Breast epithelium (tissue), 4 donors: ENCODE data around the gene UBE2D2. TPM values are rescaled to one million over a fixed set of nuclear protein-coding genes. Genes with fewer than 3 reads are reported as not detected.

Experiments
- DNase-seq, 2 donors: peaks; one replicate each; pipeline ENCODE4 v3.0.0-alpha.2; 2019; ENCODE audit warnings: low spot score in 2 of 2
- H3K27ac ChIP-seq, 2 donors: fragments of 200-600 bp; sonication (generic) in 1 of 2; one replicate each; pipeline ENCODE4 v1.5.1; 2016 to 2019; ENCODE audit warnings: mild to moderate bottlenecking in 1 of 2
- H3K27me3 ChIP-seq, 2 donors: fragments of 200-600 bp; sonication (generic) in 1 of 2; one replicate each; pipeline versions ENCODE4 v1.5.1 to v1.6.0; 2017 to 2019; ENCODE audit warnings: control low read depth in 1 of 2, mild to moderate bottlenecking in 1 of 2
- H3K36me3 ChIP-seq: fragments of 200-600 bp; one replicate; pipeline ENCODE4 v1.5.1; 2019
- H3K4me1 ChIP-seq, 2 donors: fragments of 200-600 bp; sonication (generic); one replicate each; pipeline ENCODE4 v1.5.1; 2016 to 2019; ENCODE audit warnings: control low read depth in 1 of 2
- H3K4me3 ChIP-seq, 3 donors: fragments of 200-600 bp; sonication (generic); 1 replicate in 2 of 3; 2 replicates in 1 of 3; pipeline ENCODE4 v1.5.1; 2016 to 2019; ENCODE audit warnings: mild to moderate bottlenecking in 3 of 3, moderate library complexity in 2 of 3
- H3K9me3 ChIP-seq, 2 donors: fragments of 200-600 bp; sonication (generic) in 1 of 2; one replicate each; pipeline ENCODE4 v1.5.1; 2016 to 2019; ENCODE audit warnings: control low read depth in 1 of 2
- CTCF ChIP-seq, 3 donors: fragments of 450-650 bp; IDR thresholded peaks; one replicate each; pipeline ENCODE4 v1.5.1; 2016 to 2017; ENCODE audit warnings: antibody characterized with exemption in 3 of 3, mild to moderate bottlenecking in 3 of 3, moderate library complexity in 3 of 3
- POLR2A ChIP-seq: fragments of 450-650 bp; IDR thresholded peaks from one replicate; pipeline ENCODE4 v1.6.1; 2016; ENCODE audit warnings: antibody characterized with exemption, mild to moderate bottlenecking, moderate library complexity
- POLR2AphosphoS5 ChIP-seq, 3 donors: sonication (generic); formaldehyde crosslinking; IDR thresholded peaks; one replicate each; pipeline ENCODE4 v1.6.1; 2017; ENCODE audit warnings: antibody characterized with exemption in 3 of 3
- intact Hi-C: fragments of 100-400 bp; cut with DNase I; formaldehyde crosslinking; loops from one replicate; pipeline ENCODE4 v1.15.1; 2023; ENCODE audit warnings: low total_unique reads
- total RNA-seq, 3 donors: library from RNA; depleted of rRNA; stranded (reverse); fragments of >200 nt; gene quantifications; one replicate each; pipeline ENCODE4 v1.1.0, GENCODE V29; 2016

The UBE2D2 gene
- total RNA-seq, 3 donors from 2014 or later, result 55.1 to 68.3 (median 58.1) TPM

DNA sequence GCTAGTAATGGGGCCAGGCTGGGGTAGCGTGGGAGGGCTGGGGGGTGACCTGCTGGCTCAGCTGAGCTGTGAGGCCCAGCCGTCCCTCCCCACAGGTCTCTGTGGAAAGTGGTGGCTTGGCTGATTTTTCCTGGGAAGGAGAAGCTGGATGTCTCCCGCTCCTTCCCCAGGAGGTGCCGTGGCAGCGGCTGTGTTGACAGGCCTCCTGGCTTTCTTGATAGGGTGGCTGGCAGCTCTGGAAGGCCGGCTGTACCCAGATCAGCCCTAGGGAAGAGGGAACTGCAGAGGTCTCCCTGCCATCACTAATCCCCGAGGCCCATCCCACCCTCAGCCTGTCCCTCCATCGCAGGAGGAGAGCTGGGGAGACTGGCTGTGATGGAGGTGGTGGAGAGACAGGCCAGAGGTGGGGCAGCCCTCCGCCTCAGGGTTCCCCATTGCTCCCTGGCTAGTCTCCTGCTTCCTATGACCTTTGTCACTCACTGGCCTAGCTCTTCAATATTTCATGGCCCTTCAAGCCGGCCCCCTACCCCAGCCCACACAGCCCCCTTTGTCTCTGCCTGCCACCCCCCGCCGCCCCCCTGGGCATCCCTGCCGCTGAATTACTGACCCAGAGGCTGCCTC is 93.8 kb downstream of the UBE2D2 start:
- H3K36me3 ChIP-seq, result no peaks in the 10 kb centered on the region
- H3K27me3 ChIP-seq, result no peaks in the 10 kb centered on the region
- intact Hi-C loops, result no loop called here
- H3K4me3 ChIP-seq, result peak overlapping the region in 2 of 3 donors; percentile 18 to 44
- H3K27ac ChIP-seq, result peak overlapping the region; percentile 97
- DNase-seq, result no peak
- no peak for TF ChIP-seq CTCF (IDR thresholded peaks at IDR 0.05)
- TF ChIP-seq POLR2AphosphoS5 (IDR thresholded peaks at IDR 0.05), result no peak
- TF ChIP-seq POLR2A, result no peak
- peaks cover 34 to 81% of the 10 kb centered on the region in 2 donors for H3K4me1 ChIP-seq
- H3K9me3 ChIP-seq, result no peaks in the 10 kb centered on the region

DNA sequence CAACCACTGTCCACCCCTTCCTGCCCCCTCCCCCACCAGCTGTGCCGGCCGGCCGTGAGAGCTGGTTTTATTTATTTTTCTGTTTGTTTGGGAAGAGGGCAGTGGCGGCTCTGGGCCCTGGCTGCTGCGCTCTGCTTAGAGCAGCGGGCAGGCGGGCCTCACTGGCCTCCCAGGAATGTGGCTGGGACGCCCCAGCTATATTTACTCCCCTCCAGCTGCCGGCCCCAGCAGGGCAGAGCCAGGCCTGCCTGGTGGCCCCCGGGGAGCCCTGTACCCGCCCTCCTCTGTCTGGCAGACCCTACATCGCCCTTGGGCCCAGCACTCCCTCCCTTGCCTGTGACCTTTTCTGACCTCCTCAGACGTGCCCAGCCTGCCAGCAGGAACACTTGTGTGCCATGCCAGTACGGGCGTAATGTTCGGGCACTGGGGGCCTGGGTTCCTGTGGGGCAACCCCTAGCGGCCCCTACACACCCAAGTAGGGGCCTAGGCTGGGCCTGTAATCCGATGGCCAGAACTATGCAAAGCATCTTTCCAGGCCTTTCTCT is 94.7 kb downstream of the UBE2D2 start:
- TF ChIP-seq POLR2AphosphoS5 (IDR thresholded peaks at IDR 0.05), result peak in 1 of 3 donors; percentile 24
- no peak for TF ChIP-seq CTCF (IDR thresholded peaks at IDR 0.05)
- Histone ChIP-seq H3K4me3 (peak overlapping the region in 2 of 3 donors; percentile 18 to 44), H3K27ac (peak overlapping the region; percentile 97), H3K36me3 (no peaks in the 10 kb centered on the region), H3K27me3 (no peaks in the 10 kb centered on the region), H3K4me1 (peaks cover 42 to 89% of the 10 kb centered on the region in 2 donors), H3K9me3 (no peaks in the 10 kb centered on the region)
- DNase-seq, result peak in 1 of 2 donors; percentile 76
- intact Hi-C loops, result no loop called here

- TF ChIP-seq POLR2AphosphoS5 (IDR thresholded peaks at IDR 0.05) (peak in 1 of 3 donors; percentile 18), POLR2A (no peak)
- H3K4me1 ChIP-seq, result peaks cover 54 to 86% of the 10 kb centered on the region in 2 donors
- H3K27ac ChIP-seq, result peak overlapping the region; percentile 97
- no peak for DNase-seq
- intact Hi-C loops, result no loop called here
- H3K27me3 ChIP-seq, result no peaks in the 10 kb centered on the region
- no peaks in the 10 kb centered on the region for H3K9me3 ChIP-seq
- H3K4me3 ChIP-seq, result peak overlapping the region in 1 of 3 donors; percentile 48
- H3K36me3 ChIP-seq, result no peaks in the 10 kb centered on the region
These were observed 96.5 kb downstream of the UBE2D2 start for GRCh38 chr5:139657363-139658321.

- intact Hi-C loops, result no loop called here
- Histone ChIP-seq H3K4me3 (peak overlapping the region in 2 of 3 donors; percentile 13 to 48), H3K9me3 (no peaks in the 10 kb centered on the region), H3K4me1 (peaks cover 48 to 83% of the 10 kb centered on the region in 2 donors), H3K27me3 (no peaks in the 10 kb centered on the region), H3K36me3 (no peaks in the 10 kb centered on the region), H3K27ac (peak overlapping the region; percentile 97)
- TF ChIP-seq POLR2AphosphoS5 (IDR thresholded peaks at IDR 0.05) (no peak), CTCF (IDR thresholded peaks at IDR 0.05) (peak in 1 of 3 donors; percentile 19)
- DNase-seq, result no peak
These were observed 97.4 kb downstream of the UBE2D2 start for GRCh38 chr5:139658501-139658927.

- Histone ChIP-seq H3K27me3 (no peaks in the 10 kb centered on the region), H3K4me3 (peak overlapping the region; percentile 20 to 48 (median 34)), H3K27ac (peak overlapping the region; percentile 97), H3K36me3 (no peaks in the 10 kb centered on the region), H3K9me3 (no peaks in the 10 kb centered on the region), H3K4me1 (peaks cover 48 to 84% of the 10 kb centered on the region in 2 donors)
- intact Hi-C loops, result no loop called here
- no peak for TF ChIP-seq POLR2A
- no peak for TF ChIP-seq CTCF (IDR thresholded peaks at IDR 0.05)
- no peak for TF ChIP-seq POLR2AphosphoS5 (IDR thresholded peaks at IDR 0.05)
- DNase-seq, result no peak
These were observed 98.0 kb downstream of the UBE2D2 start for GRCh38 chr5:139658928-139659667.
